Activated naive CD8-positive, alpha-beta T cell treated with anti-CD3 and anti-CD28 coated beads for 36 hours (primary cell): ENCODE data around the gene ALPL. TPM values are rescaled to one million over a fixed set of nuclear protein-coding genes. Genes with fewer than 3 reads are reported as not detected.
A peak's percentile ranks its signal among the peaks of the same experiment; 100 is the strongest.
"Not testable (repeated sequence)": the region's sequence is repeated elsewhere in the genome, so short reads cannot be mapped to it uniquely, and the experiment has no call there.

Experiments used
- DNase-seq: peaks from one replicate; pipeline ENCODE4 v3.0.0; 2021
- H3K27ac Mint-ChIP-seq: one replicate; pipeline ENCODE4 v1.8.0; 2022; ENCODE audit warnings: mild to moderate bottlenecking, moderate library complexity, mixed read lengths
- H3K27me3 Mint-ChIP-seq: one replicate; pipeline ENCODE4 v1.8.0; 2022; ENCODE audit warnings: mild to moderate bottlenecking, mixed read lengths
- H3K36me3 Mint-ChIP-seq: one replicate; pipeline ENCODE4 v1.8.0; 2021; ENCODE audit warnings: mild to moderate bottlenecking, mixed read lengths
- H3K4me1 Mint-ChIP-seq: one replicate; pipeline ENCODE4 v1.8.0; 2021; ENCODE audit warnings: mixed read lengths
- H3K4me3 Mint-ChIP-seq: one replicate; pipeline ENCODE4 v1.8.0; 2022; ENCODE audit warnings: mild to moderate bottlenecking, moderate library complexity, mixed read lengths
- H3K9me3 Mint-ChIP-seq: one replicate; pipeline ENCODE4 v1.8.0; 2022; ENCODE audit warnings: mixed read lengths
- total RNA-seq, 2 experiments: library from RNA; stranded (reverse); gene quantifications; one replicate each; pipeline ENCODE4 v1.2.3, GENCODE V29; 2021

ALPL gene
- total RNA-seq, result not detected

DNA sequence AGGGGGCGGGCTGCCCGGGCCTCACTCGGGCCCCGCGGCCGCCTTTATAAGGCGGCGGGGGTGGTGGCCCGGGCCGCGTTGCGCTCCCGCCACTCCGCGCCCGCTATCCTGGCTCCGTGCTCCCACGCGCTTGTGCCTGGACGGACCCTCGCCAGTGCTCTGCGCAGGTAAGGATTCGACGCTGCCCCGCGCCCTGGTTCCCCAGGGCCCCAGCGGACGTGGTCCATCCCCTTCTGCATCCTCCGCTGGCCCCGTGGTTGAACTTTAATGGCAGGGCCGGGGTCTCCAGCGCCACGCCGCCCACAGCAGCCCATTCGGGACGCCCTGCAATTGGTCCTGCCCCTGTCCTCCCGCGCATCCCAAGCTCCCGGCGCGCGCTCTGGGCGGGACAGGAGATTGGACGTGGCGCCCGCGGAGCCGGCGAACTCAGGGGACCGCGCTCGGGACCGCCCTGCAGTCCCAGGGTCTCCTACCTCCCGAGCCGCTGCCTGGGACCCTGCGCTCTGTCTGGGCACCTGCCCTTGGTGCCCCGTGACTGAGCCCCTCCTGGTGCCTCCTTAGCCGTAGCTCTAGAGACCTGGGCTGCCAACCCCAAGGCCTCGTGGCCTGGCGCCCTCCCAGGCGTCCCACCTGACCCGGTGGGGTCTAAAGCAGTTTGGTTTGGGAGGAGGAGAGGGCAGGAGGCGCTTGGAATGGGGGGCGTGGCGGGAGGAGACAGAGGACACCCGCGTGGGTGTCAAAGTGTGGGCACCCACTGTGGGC is at the start of gene ALPL:
TSS of gene ALPL (plus strand) at position 73 of the 762 bp plus-strand sequence. CDS start 44,659 bp downstream, outside the sequence.
- H3K27me3 Mint-ChIP-seq, result peaks cover 64% of the 10 kb centered on the region

GRCh38 chr1:21465127-21465526 is 44.1 kb upstream of the ALPL start:
- DNase-seq, H3K27me3 Mint-ChIP-seq, H3K4me3 Mint-ChIP-seq, H3K9me3 Mint-ChIP-seq, H3K4me1 Mint-ChIP-seq, H3K36me3 Mint-ChIP-seq, H3K27ac Mint-ChIP-seq: not testable (repeated sequence)

More for the DNA sequence above, at the start of gene ALPL:
- Mint-ChIP-seq H3K27ac (no peak within 1 kb of the TSS), H3K4me1 (peaks cover 4% of the 10 kb centered on the region), H3K9me3 (no peaks in the 10 kb centered on the region), H3K36me3 (no peaks in the 10 kb centered on the region), H3K4me3 (peak within 1 kb of the TSS; percentile 67)
- DNase-seq, result no peak

DNA sequence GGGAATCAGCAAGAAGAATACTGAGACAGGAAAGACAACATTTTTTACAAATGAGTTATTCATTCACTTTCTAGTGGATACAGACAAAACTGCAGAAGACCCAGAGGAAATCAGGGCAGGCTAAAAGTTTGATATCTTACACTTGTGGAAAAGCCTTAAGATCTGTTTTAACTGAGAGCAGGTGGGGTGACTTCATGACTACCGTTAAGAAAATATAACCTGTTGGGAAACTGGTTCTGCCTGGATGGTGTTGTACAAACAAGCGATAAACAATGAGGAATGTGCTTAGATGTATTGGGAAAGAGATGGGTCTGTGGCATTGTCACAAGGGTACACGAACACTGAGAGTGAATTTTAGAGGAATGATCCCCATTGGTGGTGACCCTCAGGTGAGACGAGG is 41.3 kb upstream of the ALPL start:
- not testable (repeated sequence) for H3K27ac Mint-ChIP-seq, H3K4me3 Mint-ChIP-seq, DNase-seq, H3K36me3 Mint-ChIP-seq, H3K4me1 Mint-ChIP-seq, H3K27me3 Mint-ChIP-seq, H3K9me3 Mint-ChIP-seq

- Mint-ChIP-seq H3K4me1 (no peaks in the 10 kb centered on the region), H3K9me3 (no peaks in the 10 kb centered on the region), H3K27me3 (no peaks in the 10 kb centered on the region), H3K27ac (no peak overlapping the region), H3K36me3 (no peaks in the 10 kb centered on the region), H3K4me3 (no peak overlapping the region)
- DNase-seq, result no peak
Observed at GRCh38 chr1:21468599-21468998, 40.6 kb upstream of the ALPL start.

DNA sequence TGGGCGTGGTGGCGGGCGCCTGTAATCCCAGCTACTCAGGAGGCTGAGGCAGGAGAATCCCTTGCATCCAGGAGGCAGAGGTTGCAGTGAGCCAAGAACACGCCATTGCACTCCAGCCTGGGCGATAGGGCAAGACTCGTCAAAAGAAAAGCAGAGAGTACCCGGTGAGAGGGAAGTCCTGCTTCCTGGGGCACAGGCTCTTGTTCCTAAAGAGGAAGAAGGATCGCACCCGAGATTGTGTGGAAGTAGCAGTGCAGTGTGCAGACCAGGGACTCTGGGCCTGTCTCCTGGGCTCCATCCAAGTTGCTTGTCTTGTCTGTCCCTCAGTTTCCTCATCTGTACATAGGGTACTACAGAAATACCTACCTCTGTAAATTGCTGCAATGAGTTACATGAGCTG is 39.6 kb upstream of the ALPL start:
- no peak overlapping the region for H3K4me3 Mint-ChIP-seq
- H3K9me3 Mint-ChIP-seq, result no peaks in the 10 kb centered on the region
- no peak for DNase-seq
- no peaks in the 10 kb centered on the region for H3K27me3 Mint-ChIP-seq
- no peaks in the 10 kb centered on the region for H3K4me1 Mint-ChIP-seq
- no peak overlapping the region for H3K27ac Mint-ChIP-seq
- peaks cover 1% of the 10 kb centered on the region for H3K36me3 Mint-ChIP-seq

DNA sequence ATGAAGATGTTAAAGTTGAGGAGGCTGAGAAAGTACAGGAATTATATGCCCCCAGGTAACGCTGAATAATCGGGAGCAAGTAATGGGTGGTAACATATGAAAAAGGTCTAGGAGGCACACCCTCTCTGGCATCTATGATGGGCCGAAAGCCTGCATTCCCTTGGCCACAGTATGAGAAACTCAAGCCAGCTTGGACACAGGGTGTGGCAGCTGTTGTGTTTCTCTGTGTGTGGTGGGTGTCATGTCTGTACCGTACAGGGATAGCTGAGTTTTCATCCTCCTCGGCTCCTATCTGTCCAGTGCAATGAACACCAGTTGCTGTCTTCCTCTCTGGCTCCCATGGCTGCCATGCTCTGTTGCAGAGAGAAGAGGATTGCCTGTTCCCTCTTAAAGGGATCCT is 36.4 kb upstream of the ALPL start:
- no peak overlapping the region for H3K4me3 Mint-ChIP-seq
- no peaks in the 10 kb centered on the region for H3K9me3 Mint-ChIP-seq
- peaks cover 3% of the 10 kb centered on the region for H3K36me3 Mint-ChIP-seq
- DNase-seq, result no peak
- H3K27me3 Mint-ChIP-seq, result no peaks in the 10 kb centered on the region
- H3K4me1 Mint-ChIP-seq, result no peaks in the 10 kb centered on the region
- no peak overlapping the region for H3K27ac Mint-ChIP-seq

DNA sequence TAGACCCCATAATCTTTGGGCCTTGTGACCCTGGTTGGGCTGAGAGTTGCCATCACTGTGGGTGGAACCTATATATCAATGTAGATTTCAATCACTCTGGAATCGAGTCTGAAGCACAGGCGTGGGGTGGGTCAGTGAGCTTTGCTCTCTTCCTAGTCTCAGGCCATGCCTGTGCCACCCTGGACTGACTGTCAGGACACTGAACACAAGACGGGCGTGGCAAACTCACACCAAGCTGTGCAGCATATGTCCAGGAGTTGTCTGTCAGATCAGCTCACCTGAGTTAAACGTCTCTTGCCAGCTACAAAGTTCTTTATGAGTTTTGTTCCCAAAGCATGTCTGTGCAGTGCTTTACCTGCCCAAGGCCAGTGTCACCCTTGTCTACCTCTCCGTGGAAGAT is 30.9 kb upstream of the ALPL start:
- H3K27ac Mint-ChIP-seq, result no peak overlapping the region
- H3K36me3 Mint-ChIP-seq, result peaks cover 7% of the 10 kb centered on the region
- no peaks in the 10 kb centered on the region for H3K9me3 Mint-ChIP-seq
- H3K4me1 Mint-ChIP-seq, result no peaks in the 10 kb centered on the region
- no peak overlapping the region for H3K4me3 Mint-ChIP-seq
- DNase-seq, result no peak
- H3K27me3 Mint-ChIP-seq, result no peaks in the 10 kb centered on the region

- not testable (repeated sequence) for H3K9me3 Mint-ChIP-seq, H3K27ac Mint-ChIP-seq, H3K4me1 Mint-ChIP-seq, H3K36me3 Mint-ChIP-seq, DNase-seq, H3K27me3 Mint-ChIP-seq, H3K4me3 Mint-ChIP-seq
Observed at GRCh38 chr1:21483881-21484280, 25.3 kb upstream of the ALPL start.

DNA sequence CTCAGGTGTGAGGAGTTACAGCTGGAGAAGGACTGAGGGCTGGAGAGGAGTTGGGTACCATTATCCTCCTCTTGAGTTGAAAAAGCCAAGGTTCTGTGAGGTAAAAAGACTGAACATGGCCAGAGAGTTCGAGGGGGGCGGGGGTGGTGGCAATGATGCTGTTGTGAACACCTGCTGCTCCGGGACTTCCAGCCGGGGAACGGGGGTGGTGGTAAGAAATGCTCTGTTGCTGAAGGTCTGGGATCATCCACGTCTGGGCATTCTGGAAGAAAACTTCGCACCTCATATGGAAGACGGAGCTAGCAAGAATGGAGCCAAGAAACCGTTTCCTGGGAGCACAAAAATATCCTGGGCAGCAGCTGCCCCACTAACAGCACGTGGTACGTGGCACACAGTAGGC is 20.1 kb upstream of the ALPL start:
- H3K27ac Mint-ChIP-seq, result no peak overlapping the region
- peaks cover 2% of the 10 kb centered on the region for H3K9me3 Mint-ChIP-seq
- peaks cover 5% of the 10 kb centered on the region for H3K4me1 Mint-ChIP-seq
- DNase-seq, result no peak
- no peak overlapping the region for H3K4me3 Mint-ChIP-seq
- no peaks in the 10 kb centered on the region for H3K36me3 Mint-ChIP-seq
- H3K27me3 Mint-ChIP-seq, result peaks cover 22% of the 10 kb centered on the region

GRCh38 chr1:21490774-21491487 is 18.3 kb upstream of the ALPL start:
- H3K27me3 Mint-ChIP-seq, result peaks cover 22% of the 10 kb centered on the region
- peaks cover 5% of the 10 kb centered on the region for H3K4me1 Mint-ChIP-seq
- no peak overlapping the region for H3K27ac Mint-ChIP-seq
- peak; percentile 39 for DNase-seq
- H3K4me3 Mint-ChIP-seq, result no peak overlapping the region
- no peaks in the 10 kb centered on the region for H3K36me3 Mint-ChIP-seq
- peaks cover 2% of the 10 kb centered on the region for H3K9me3 Mint-ChIP-seq

GRCh38 chr1:21491488-21492355 is 17.5 kb upstream of the ALPL start:
- H3K27ac Mint-ChIP-seq, result no peak overlapping the region

GRCh38 chr1:21492356-21492625 is 16.9 kb upstream of the ALPL start:
- DNase-seq, result no peak
- Mint-ChIP-seq H3K4me1 (peaks cover 5% of the 10 kb centered on the region), H3K27me3 (peaks cover 22% of the 10 kb centered on the region), H3K36me3 (no peaks in the 10 kb centered on the region), H3K9me3 (peaks cover 2% of the 10 kb centered on the region), H3K27ac (no peak overlapping the region), H3K4me3 (no peak overlapping the region)

More at GRCh38 chr1:21491488-21492355, 17.5 kb upstream of the ALPL start:
- Mint-ChIP-seq H3K9me3 (peaks cover 2% of the 10 kb centered on the region), H3K27me3 (peaks cover 22% of the 10 kb centered on the region), H3K4me1 (peaks cover 5% of the 10 kb centered on the region), H3K36me3 (no peaks in the 10 kb centered on the region), H3K4me3 (no peak overlapping the region)
- no peak for DNase-seq

GRCh38 chr1:21494196-21494595 is 15.0 kb upstream of the ALPL start:
- H3K4me3 Mint-ChIP-seq, result no peak overlapping the region
- no peaks in the 10 kb centered on the region for H3K9me3 Mint-ChIP-seq
- DNase-seq, result no peak
- H3K36me3 Mint-ChIP-seq, result no peaks in the 10 kb centered on the region
- H3K27me3 Mint-ChIP-seq, result peaks cover 12% of the 10 kb centered on the region
- no peaks in the 10 kb centered on the region for H3K4me1 Mint-ChIP-seq
- H3K27ac Mint-ChIP-seq, result no peak overlapping the region

DNA sequence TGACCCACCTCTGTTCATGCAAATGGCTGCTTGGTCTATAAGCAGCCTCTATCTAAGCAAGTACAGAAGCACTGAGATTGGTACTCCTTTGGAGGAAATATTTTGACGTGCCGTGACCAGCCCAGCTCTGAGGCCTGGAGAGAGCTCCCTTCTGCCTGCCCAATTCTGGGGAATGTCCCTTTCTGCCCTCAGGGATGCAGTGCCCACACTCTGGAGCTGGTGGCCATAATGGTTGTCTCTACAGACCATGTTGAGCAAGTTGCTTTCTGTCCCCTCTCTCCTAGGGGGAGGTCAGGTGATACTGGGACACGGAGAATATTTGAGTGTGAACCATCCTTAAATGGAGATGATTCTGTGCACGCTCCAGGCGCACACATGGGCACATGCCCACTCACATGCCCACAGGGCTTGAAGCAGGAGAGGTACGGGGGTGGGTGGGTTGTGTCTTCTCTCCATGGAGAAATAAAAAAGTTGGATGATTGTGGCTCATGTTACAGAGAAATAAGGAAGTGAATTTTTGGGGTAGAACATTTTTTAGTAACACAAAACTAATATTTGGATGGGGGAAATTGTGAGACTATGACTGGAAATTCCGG is 13.9 kb upstream of the ALPL start:
- H3K36me3 Mint-ChIP-seq, result no peaks in the 10 kb centered on the region
- H3K9me3 Mint-ChIP-seq, result no peaks in the 10 kb centered on the region
- no peaks in the 10 kb centered on the region for H3K4me1 Mint-ChIP-seq
- no peak overlapping the region for H3K27ac Mint-ChIP-seq
- H3K4me3 Mint-ChIP-seq, result no peak overlapping the region
- peaks cover 8% of the 10 kb centered on the region for H3K27me3 Mint-ChIP-seq
- DNase-seq, result no peak

DNA sequence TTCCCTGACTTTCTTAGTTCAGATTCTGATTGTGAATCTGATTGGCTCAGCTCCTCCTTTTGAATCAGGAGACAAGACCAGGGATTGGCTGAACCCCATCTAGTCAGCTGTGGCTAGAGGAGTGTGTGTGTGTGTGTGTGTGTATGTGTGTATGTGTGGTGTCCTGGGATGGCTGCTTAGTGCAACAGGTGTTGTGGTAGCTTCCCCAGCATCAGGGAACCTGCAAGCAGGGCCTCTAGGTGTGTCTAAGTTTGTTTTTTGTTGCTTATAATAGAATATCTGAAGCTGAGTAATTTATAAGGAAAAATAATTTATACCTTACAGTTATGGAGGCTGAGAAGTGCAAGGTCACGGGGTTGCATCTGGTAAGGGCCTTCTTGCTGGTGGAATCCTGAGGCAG is 13.2 kb upstream of the ALPL start:
- H3K36me3 Mint-ChIP-seq, result no peaks in the 10 kb centered on the region

More for the DNA sequence above, 13.2 kb upstream of the ALPL start:
- no peak overlapping the region for H3K4me3 Mint-ChIP-seq
- no peaks in the 10 kb centered on the region for H3K4me1 Mint-ChIP-seq
- no peak overlapping the region for H3K27ac Mint-ChIP-seq
- H3K9me3 Mint-ChIP-seq, result no peaks in the 10 kb centered on the region
- H3K27me3 Mint-ChIP-seq, result peaks cover 6% of the 10 kb centered on the region
- no peak for DNase-seq
